Uterus (tissue), 4 donors: Measurements from ENCODE around the gene NACC2. TPM values are rescaled to one million over a fixed set of nuclear protein-coding genes. Genes with fewer than 3 reads are reported as not detected.
A peak's percentile ranks its signal among the peaks of the same experiment; 100 is the strongest.

Source experiments
- DNase-seq, 2 donors: peaks; one replicate each; pipeline ENCODE4 v3.0.0-alpha.2; 2019 to 2020
- H3K27ac ChIP-seq, 2 donors: fragments of 200-600 bp; sonication (generic); 1 replicate in 1 of 2; 2 replicates in 1 of 2; pipeline ENCODE4 v1.5.1; 2016 to 2018
- H3K27me3 ChIP-seq, 2 donors: fragments of 200-600 bp; sonication (generic); one replicate each; pipeline ENCODE4 v1.5.1; 2018 to 2019; ENCODE audit warnings: control low read depth in 1 of 2
- H3K36me3 ChIP-seq, 2 donors: fragments of 200-600 bp; sonication (generic); one replicate each; pipeline ENCODE4 v1.5.1; 2019; ENCODE audit warnings: control low read depth in 1 of 2
- H3K4me1 ChIP-seq, 2 donors: fragments of 200-600 bp; sonication (generic); one replicate each; pipeline ENCODE4 v1.5.1; 2018 to 2019; ENCODE audit warnings: control low read depth in 1 of 2
- H3K4me3 ChIP-seq, 2 donors: fragments of 200-600 bp; sonication (generic); 1 replicate in 1 of 2; 2 replicates in 1 of 2; pipeline ENCODE4 v1.5.1; 2018 to 2019; ENCODE audit warnings: mild to moderate bottlenecking in 1 of 2
- H3K9me3 ChIP-seq, 2 donors: fragments of 200-600 bp; sonication (generic); one replicate each; pipeline ENCODE4 v1.5.1; 2019; ENCODE audit warnings: control low read depth in 1 of 2
- POLR2A ChIP-seq, 2 donors: fragments of 450-650 bp; IDR thresholded peaks; one replicate each; pipeline ENCODE4 v1.6.1; 2016; ENCODE audit warnings: antibody characterized with exemption in 2 of 2, mild to moderate bottlenecking in 1 of 2, moderate library complexity in 1 of 2
- intact Hi-C: fragments of 100-400 bp; cut with DNase I; formaldehyde crosslinking; loops from one replicate; pipeline ENCODE4 v1.15.1; 2023; ENCODE audit warnings: low total_unique reads
- total RNA-seq, 4 donors: library from RNA; depleted of rRNA in 3 of 4; stranded (reverse); fragments of >200 nt in 3 of 4; gene quantifications; one replicate each; pipeline versions ENCODE4 v1.1.0 to v1.2.4, GENCODE V29; 2014 to 2023
- TF ChIP-seq, protein P1 (sequence below), 4 experiments: fragments of 200-600 bp in 2 of 4; fragments of 450-650 bp in 2 of 4; sonication (generic) in 2 of 4; IDR thresholded peaks; one replicate each; pipeline ENCODE4 v1.5.1; 2016 to 2019; ENCODE audit warnings: antibody characterized with exemption in 4 of 4, mild to moderate bottlenecking in 2 of 4, moderate library complexity in 1 of 4
- donor health status: DM: yes; HTN: yes; CAD: no.

Gene NACC2
- total RNA-seq, 4 donors from 2014 or later: 8.2 to 57.5 (median 19.1) TPM

DNA sequence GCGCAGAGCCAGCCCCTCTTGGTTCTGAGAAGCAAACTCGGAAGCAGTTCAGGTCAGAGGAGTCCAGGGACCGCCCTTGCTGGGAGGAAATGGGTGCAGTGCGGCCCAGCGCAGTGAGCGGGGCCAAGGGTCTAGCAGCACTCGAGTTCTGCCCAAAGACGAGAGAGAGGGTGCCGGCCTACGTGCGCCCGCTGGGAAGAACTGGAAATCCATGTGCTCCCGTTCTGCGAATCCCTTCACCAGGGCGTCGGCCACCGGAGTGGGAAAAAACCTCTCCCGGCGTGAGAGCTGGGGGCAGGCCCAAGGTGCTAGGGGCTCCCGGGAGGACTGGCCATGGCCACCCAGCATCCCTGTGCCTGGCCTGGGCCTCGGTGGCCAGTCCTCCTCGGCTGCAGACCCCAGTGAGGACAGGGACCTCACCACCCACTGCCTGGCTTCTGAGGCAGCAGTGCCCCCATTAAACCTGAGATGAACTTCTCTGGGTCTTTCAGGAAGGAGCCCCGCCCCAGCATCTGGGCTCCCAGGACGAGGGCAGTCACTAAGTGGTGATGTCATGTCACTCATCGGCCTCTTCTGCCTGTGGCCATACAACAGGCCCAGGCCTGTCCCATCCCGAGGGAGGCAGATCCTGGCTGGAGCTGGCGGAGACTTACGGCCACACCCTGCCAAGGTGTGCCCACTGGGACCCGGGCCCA lies 13.0 kb upstream of the NACC2 start:
- Histone ChIP-seq H3K4me3 (no peak overlapping the region), H3K4me1 (peaks cover 0 to 20% of the 10 kb centered on the region in 2 donors), H3K9me3 (no peaks in the 10 kb centered on the region), H3K27ac (no peak overlapping the region), H3K36me3 (no peaks in the 10 kb centered on the region), H3K27me3 (no peaks in the 10 kb centered on the region)
- intact Hi-C loops: no loop called here
- peak in 1 of 2 donors; percentile 19 for DNase-seq
- TF ChIP-seq POLR2A (IDR thresholded peaks at IDR 0.05): no peak
- TF ChIP-seq, protein P1, sequence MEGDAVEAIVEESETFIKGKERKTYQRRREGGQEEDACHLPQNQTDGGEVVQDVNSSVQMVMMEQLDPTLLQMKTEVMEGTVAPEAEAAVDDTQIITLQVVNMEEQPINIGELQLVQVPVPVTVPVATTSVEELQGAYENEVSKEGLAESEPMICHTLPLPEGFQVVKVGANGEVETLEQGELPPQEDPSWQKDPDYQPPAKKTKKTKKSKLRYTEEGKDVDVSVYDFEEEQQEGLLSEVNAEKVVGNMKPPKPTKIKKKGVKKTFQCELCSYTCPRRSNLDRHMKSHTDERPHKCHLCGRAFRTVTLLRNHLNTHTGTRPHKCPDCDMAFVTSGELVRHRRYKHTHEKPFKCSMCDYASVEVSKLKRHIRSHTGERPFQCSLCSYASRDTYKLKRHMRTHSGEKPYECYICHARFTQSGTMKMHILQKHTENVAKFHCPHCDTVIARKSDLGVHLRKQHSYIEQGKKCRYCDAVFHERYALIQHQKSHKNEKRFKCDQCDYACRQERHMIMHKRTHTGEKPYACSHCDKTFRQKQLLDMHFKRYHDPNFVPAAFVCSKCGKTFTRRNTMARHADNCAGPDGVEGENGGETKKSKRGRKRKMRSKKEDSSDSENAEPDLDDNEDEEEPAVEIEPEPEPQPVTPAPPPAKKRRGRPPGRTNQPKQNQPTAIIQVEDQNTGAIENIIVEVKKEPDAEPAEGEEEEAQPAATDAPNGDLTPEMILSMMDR (IDR thresholded peaks at IDR 0.05): no peak

DNA sequence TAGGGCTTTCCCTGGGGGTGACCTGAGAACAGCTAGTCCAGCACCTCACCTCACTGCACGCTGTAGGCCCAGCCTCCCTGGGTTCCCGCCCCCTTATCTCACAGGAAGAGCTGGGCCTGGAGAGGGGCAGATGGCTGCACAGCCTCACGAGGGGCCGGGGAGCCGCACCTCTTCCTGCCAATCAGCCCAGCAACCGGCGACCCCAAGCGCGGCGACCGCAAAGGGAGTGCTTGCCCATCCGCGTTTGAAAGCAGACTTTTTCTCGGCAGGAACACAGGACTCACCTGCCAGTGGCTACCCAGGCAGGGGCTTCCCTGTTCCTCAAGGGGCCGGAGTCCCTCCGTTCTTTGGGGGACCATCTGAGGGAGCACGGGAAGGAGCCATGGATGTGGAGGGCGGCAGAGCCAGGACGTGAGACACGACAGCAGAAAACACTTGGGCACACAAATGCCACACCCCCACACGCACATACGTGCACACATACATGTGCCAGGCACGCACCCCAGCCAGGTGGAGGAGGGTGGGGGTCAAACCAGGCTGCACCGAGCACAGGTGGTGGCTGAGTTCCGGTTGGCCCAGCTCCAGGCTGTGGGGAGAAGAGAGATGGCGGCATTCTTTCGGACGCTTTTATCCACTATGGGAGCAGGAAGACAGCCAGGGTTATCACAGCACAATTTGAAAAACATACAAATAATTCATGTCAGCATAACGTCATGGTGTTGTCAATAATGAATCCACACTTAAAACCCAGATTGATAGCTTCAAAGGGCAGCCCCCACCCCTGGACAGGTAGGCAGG lies 12.3 kb upstream of the NACC2 start:
- peaks cover 0 to 20% of the 10 kb centered on the region in 2 donors for H3K4me1 ChIP-seq
- intact Hi-C loops: no loop called here
- no peaks in the 10 kb centered on the region for H3K9me3 ChIP-seq
- H3K36me3 ChIP-seq: no peaks in the 10 kb centered on the region
- H3K27ac ChIP-seq: no peak overlapping the region
- no peaks in the 10 kb centered on the region for H3K27me3 ChIP-seq
- DNase-seq: no peak
- H3K4me3 ChIP-seq: no peak overlapping the region
- TF ChIP-seq POLR2A (IDR thresholded peaks at IDR 0.05): no peak
- TF ChIP-seq, protein P1 (IDR thresholded peaks at IDR 0.05): no peak

DNA sequence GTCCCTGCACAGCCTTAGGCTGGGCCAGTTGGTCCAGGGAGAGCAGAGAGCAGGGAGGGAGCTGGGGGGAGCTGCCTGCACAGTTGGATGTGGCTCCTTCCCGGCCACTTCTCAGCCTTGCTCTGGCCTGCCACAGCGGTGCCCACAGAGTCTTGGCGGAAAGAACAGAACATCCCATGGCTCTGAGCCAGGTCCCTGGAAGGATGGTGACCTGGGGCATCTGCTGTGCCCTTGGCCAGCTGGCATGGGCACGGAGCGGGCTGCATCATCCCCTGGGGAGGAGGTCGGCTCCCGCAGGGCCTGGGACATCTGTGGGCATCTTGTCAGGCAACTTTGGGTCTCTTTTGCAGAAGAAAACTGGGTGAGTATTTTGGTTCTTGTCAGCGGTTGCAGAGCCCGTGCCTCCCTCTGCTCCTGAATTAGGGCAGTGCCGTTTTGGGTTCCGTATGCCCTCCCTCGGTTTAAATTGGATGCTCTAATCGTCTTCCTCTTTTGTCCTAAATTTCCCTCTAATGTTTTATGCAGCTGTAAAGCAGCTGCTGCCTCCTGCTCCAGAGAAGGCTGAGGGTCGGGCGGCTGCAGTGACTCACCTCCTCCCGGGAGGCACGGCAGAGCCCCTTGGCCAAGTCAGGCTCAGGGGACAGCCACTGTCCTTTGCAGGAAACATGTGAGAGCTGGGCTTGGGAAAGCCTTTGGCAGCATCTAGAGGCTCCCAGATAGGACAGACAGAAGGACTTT lies 10.5 kb upstream of the NACC2 start:
- Histone ChIP-seq H3K4me3 (no peak overlapping the region), H3K36me3 (no peaks in the 10 kb centered on the region), H3K27ac (peak overlapping the region in 1 of 2 donors; percentile 52), H3K27me3 (no peaks in the 10 kb centered on the region), H3K4me1 (peaks cover 0 to 18% of the 10 kb centered on the region in 2 donors), H3K9me3 (no peaks in the 10 kb centered on the region)
- intact Hi-C loops: no loop called here
- TF ChIP-seq, protein P1 (IDR thresholded peaks at IDR 0.05): no peak
- no peak for TF ChIP-seq POLR2A (IDR thresholded peaks at IDR 0.05)
- no peak for DNase-seq

DNA sequence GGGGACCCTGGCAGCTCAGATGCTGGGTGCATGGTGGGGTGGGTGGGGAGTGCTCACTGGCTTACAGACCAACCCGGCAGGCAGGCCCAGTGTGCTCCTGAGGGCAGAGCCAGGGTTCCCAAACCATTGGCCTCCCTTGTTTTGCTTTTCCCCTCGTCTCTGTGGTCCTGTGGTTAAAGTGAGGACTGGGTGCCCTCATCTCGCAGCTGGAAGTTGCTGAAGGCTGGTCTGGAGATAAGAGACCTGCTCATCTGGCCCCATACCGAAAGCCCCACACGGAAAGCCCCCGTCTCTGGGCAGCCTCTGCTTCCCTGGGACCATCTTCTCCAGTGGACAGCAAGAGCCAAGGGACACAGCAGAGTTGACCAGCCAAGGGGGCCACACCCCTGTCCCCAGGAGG lies 9.8 kb upstream of the NACC2 start:
- DNase-seq: no peak
- Histone ChIP-seq H3K9me3 (no peaks in the 10 kb centered on the region), H3K4me3 (no peak overlapping the region), H3K27me3 (no peaks in the 10 kb centered on the region), H3K4me1 (peaks cover 0 to 12% of the 10 kb centered on the region in 2 donors), H3K36me3 (no peaks in the 10 kb centered on the region), H3K27ac (no peak overlapping the region)
- no peak for TF ChIP-seq POLR2A (IDR thresholded peaks at IDR 0.05)
- TF ChIP-seq, protein P1 (IDR thresholded peaks at IDR 0.05): no peak
- intact Hi-C loops: no loop called here

DNA sequence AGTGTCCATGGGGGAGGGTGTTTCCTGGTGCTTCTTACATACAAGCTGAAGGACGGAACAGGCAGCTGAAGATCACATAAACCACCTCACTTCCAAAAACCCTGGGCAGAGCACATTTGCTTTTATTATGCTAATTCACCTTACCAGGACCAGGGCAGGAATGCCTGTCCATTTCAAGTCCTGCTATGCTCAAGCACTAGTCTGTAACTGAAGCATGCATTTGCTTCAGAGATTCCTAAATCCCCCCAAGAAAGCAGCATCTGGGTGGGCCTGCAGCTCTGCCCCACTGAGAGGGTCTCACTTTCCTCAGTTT lies 9.4 kb upstream of the NACC2 start:
- TF ChIP-seq, protein P1 (IDR thresholded peaks at IDR 0.05): no peak
- TF ChIP-seq POLR2A (IDR thresholded peaks at IDR 0.05): no peak
- no peaks in the 10 kb centered on the region for H3K36me3 ChIP-seq
- H3K4me1 ChIP-seq: peaks cover 0 to 8% of the 10 kb centered on the region in 2 donors
- no peak overlapping the region for H3K27ac ChIP-seq
- no peak overlapping the region for H3K4me3 ChIP-seq
- no peak for DNase-seq
- H3K9me3 ChIP-seq: no peaks in the 10 kb centered on the region
- no peaks in the 10 kb centered on the region for H3K27me3 ChIP-seq
- intact Hi-C loops: no loop called here
